H1 (cell line): ENCODE results near the gene ABHD6. TPM values are rescaled to one million over a fixed set of nuclear protein-coding genes. Genes with fewer than 3 reads are reported as not detected.

Experiments
- ATF3 ChIP-seq: IDR thresholded peaks from 2 replicates; pipeline ENCODE4 v1.6.1; 2011; ENCODE audit warnings: low read depth, mild to moderate bottlenecking, low read length; ENCODE audit not compliant: insufficient read depth
- BCL11A ChIP-seq, 2 experiments: IDR thresholded peaks; one replicate each; pipeline ENCODE4 v1.6.1; 2011; ENCODE audit warnings: low read depth in 2 of 2, low read length in 2 of 2, mild to moderate bottlenecking in 2 of 2
- BRCA1 ChIP-seq: IDR thresholded peaks from 2 replicates; pipeline ENCODE4 v1.6.1; 2012; ENCODE audit warnings: low read depth, low read length, improper control_type of control experiment
- CHD2 ChIP-seq: IDR thresholded peaks from 2 replicates; pipeline ENCODE4 v1.6.1; 2012; ENCODE audit warnings: low read length, improper control_type of control experiment
- E2F6 ChIP-seq: IDR thresholded peaks from 2 replicates; pipeline ENCODE4 v1.6.1; 2012; ENCODE audit warnings: inconsistent platforms
- JUND ChIP-seq: IDR thresholded peaks from 2 replicates; pipeline ENCODE4 v1.6.1; 2011; ENCODE audit warnings: mild to moderate bottlenecking, improper control_type of control experiment, low read length
- MAX ChIP-seq: IDR thresholded peaks from 2 replicates; pipeline ENCODE4 v1.6.1; 2012; ENCODE audit warnings: inconsistent platforms
- NRF1 ChIP-seq: IDR thresholded peaks from 2 replicates; pipeline ENCODE4 v1.6.1; 2011; ENCODE audit warnings: mild to moderate bottlenecking, low read depth, low read length, improper control_type of control experiment
- POU5F1 ChIP-seq: IDR thresholded peaks from 2 replicates; pipeline ENCODE4 v1.6.1; 2011; ENCODE audit warnings: low read depth, mild to moderate bottlenecking, low read length, moderate library complexity
- SIRT6 ChIP-seq: IDR thresholded peaks from one replicate; pipeline ENCODE4 v1.7.1; 2012; ENCODE audit warnings: low read length, inconsistent platforms
- TCF12 ChIP-seq: IDR thresholded peaks from 2 replicates; pipeline ENCODE4 v1.6.1; 2011; ENCODE audit warnings: low read depth, mild to moderate bottlenecking, low read length
- polyA plus RNA-seq, 7 experiments: library from polyadenylated mRNA; depleted of rRNA in 3 of 7; stranded (reverse) in 5 of 7; unstranded in 2 of 7; fragments of >200 nt in 5 of 7; fragments of 200-250 nt in 2 of 7; gene quantifications; 1 replicate in 5 of 7; 2 replicates in 1 of 7; 4 replicates in 1 of 7; pipeline versions ENCODE4 v1.2.1 to v1.2.3, GENCODE V29; 2011 to 2013; ENCODE audit warnings: missing spikeins in 2 of 7, mixed read lengths in 2 of 7
- total RNA-seq: library from RNA; stranded (reverse); fragmentation: NEBNext Ultra II Directional; extraction: Animal tissue kit (Norgen Biotek cat#: 25700); gene quantifications from 2 replicates; pipeline ENCODE4 v1.2.1, GENCODE V29; 2021

Gene ABHD6
- total and polyA plus RNA-seq, 2 of the 8 experiments (the other 6 are each of a cell fraction or from before 2014, with no cell fraction given) = 5.9 to 6.6 TPM

- no peak for TF ChIP-seq E2F6
- TF ChIP-seq CHD2 = no peak
- no peak for TF ChIP-seq MAX
- no peak for TF ChIP-seq BCL11A (IDR thresholded peaks at IDR 0.05; ENCODE audit: low read depth in 2 of 2, low read length in 2 of 2)
- no peak for TF ChIP-seq POU5F1
- no peak for TF ChIP-seq SIRT6
- TF ChIP-seq NRF1 = no peak
- TF ChIP-seq JUND = no peak
- TF ChIP-seq BRCA1 = no peak
- TF ChIP-seq ATF3 = no peak
- TF ChIP-seq TCF12 = no peak
These were observed 18.7 kb upstream of the ABHD6 start (continued) for GRCh38 chr3:58218904-58219303.
